GM21515 (cell line): ENCODE results near the gene REX1BD.

Experiments used
- ATAC-seq: cut with Tn5 transposase; IDR thresholded peaks from one replicate; pipeline ENCODE4 v1.9.1; 2021; ENCODE audit not compliant: unreplicated experiment

The REX1BD gene

GRCh38 chr19:18612772-18613588 is 24.4 kb downstream of the REX1BD start, which contains the start of gene TMEM59L:
Gene TMEM59L, plus strand, starts transcription at chr19:18612870. Its CDS starts 89 bp downstream, at chr19:18612959.
- ATAC-seq: no peak

DNA sequence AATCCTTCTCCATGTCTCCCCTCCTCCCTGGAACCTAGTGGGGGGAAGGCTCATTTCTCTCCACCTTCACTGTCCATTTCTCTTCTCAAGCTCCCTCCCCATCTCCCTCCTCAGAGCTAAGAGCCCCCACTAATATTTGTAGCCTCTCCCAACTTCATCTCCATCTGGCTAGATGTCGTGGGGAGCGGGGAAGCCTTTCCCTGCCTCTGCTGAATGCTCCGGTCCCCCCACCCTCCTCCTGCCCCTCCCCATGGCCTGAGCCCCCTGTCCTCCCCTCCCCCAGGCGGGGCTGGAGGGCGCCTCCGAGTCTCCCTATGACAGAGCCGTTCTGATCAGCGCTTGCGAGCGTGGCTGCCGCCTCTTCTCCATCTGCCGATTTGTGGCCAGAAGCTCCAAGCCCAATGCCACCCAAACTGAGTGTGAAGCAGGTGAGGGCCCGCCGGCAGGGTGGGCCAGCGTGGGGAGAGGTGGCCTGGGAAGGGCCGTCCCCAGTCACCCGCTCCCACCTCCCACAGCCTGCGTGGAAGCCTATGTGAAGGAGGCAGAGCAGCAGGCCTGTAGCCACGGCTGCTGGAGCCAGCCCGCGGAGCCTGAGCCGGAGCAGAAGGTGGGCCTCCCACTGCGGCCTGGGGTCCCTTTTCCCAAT is 25.1 kb downstream of the REX1BD start:
- ATAC-seq: no peak

DNA sequence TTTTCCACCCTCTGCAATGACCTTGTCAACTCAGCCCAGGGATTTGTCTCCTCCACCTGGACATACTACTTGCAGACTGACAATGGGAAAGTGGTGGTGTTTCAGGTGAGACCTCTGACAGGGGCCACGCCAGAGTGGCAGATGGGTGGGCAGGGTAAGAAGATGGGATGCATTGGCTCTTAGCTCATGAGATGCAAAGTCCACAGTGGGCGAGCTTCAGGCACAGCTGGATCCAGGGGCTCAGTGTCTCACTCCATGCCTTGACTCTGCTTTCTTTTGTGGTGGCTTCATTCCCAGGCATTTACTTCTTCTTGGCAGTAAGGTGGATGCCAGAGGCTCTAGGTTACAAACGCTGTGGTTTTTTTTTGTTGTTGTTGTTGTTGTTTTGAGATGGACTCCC is 27.4 kb downstream of the REX1BD start:
- ATAC-seq: no peak

DNA sequence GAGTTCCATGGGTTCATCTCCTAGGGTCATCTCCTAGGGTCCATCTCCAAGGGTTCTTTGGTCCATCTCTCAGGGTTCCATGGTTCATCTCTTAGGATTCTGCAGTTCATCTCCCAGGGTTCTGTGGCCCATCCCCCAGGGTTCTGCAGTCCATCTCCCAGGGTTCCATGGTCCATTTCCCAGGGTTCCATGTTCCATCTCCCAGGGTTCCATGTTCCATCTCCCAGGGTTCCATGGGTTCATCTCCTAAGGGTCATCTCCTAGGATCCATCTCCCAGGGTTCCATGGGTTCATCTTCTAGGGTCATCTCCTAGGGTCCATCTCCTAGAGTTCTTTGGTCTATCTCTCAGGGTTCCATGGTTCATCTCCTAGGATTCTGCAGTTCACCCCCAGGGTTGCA is 29.0 kb downstream of the REX1BD start:
- no peak for ATAC-seq

DNA sequence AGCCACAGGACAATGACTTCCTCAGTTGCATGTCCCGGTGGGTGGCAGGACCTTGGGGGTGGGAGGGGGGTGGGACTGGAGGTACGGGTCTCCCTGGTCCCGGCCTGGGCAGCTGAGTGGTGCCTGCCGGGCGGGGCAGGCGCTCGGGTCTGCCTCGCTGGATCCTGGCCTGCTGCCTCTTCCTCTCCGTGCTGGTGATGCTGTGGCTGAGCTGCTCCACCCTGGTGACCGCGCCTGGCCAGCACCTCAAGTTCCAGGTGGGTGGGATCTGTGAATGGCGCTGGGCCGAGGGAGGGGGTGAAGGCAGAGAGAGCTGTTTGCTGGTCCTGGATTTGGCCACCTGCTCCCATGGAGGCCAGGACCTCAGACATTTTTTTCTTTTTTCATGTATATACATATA is 29.6 kb downstream of the REX1BD start:
- ATAC-seq: no peak

DNA sequence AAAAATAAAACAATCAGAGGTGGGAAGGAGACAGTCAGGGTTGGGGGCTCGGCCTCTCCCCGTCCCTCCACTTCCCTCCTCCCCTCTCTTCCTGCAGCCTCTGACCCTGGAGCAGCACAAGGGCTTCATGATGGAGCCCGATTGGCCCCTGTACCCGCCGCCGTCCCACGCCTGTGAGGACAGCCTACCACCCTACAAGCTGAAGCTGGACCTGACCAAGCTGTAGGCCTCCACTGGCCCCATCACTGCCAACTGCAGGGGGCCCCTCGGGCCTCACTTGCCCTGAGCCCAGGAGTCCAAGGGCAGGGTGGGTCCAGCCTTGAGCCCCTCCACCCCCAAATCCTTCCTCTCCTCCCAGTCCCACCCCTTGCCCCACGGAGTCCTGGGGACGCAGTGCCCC is 31.7 kb downstream of the REX1BD start:
- ATAC-seq: no peak

DNA sequence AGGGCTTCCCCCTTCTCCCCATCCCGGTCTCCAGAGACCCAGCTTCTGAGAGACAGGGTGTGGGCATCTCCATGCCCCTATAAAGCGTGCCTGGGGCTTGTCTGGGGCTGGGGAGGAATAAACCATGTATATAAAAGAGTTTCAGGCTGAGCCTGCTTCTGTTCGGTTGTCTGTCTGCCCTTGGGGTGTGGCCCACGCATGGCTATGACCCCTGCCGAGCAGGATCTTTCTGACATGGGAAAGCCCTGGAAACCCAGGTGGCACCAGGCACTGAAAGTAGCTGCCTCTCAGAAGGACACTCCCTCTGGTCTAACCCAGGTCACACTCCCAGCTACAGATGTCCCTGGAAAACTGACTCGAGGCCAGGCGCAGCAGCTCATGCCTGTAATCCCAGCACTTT is 32.3 kb downstream of the REX1BD start:
- no peak for ATAC-seq

- no peak for ATAC-seq
Measured at GRCh38 chr19:18626906-18627305, 38.3 kb downstream of the REX1BD start.

GRCh38 chr19:18629166-18630088 is 40.8 kb downstream of the REX1BD start:
- no peak for ATAC-seq

DNA sequence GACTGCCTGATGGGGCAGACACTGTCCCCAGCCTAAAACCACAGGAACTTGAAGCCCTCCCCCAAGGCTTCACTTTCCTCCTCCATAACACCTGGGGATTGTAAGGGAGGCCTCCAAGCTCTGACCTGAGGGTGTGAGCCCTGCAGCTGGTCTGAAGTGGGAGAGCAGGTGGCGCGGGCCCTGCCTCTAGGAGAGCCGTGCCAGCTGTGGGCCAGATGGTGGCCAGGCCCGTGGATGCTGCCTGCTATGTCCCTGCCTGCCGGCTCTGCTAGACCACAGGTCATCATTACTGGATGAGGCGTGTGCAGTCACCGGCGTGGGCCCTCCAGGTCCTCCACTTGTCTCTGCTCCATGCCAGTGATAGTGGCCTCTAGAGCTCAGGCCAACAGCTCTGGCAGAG is 44.7 kb downstream of the REX1BD start:
- ATAC-seq: no peak

- no peak for ATAC-seq
Measured at GRCh38 chr19:18634612-18635297, 46.2 kb downstream of the REX1BD start.

GRCh38 chr19:18635831-18636182 is 47.2 kb downstream of the REX1BD start:
- ATAC-seq: no peak

DNA sequence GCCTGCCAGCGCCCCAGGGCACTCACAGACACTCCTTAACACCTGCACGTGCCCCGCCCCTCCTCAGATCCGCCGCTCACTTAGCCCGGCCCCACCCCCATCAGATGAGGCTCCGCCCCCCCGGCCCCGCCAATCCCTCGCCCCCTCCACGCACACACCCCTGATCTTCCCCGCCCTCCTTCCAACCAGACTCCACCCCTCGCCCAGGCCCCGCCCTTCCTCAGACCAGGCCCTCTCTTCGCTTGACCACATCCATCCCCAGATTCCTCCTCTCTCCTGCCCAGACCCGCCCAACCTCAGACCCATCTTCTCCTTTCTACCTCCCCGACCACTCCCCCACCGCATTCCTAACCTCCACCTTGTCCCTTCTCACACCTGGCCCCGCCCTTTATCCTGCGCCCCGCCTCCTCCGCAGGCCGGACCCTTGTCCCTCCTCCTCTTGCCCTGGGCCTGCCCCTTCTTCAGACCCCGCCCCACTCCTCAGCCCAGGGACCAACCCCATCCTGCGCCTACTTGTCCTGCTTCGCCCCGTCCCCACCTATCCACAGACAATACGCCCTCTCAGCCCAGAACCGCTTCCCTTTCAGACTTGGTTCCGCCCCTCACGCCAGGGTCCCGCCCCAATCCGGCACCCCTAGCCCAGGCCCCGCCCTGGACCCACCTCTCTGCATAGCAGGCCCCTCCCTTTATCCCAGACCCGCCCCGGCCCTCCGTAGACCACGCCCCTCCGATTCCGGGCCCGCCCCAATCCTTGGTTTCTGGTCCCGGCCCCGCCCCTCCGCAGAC is 47.8 kb downstream of the REX1BD start:
- peak; percentile 81 for ATAC-seq

- no peak for ATAC-seq
Measured at GRCh38 chr19:18636969-18637629, 48.5 kb downstream of the REX1BD start, which contains the start of gene KLHL26. Gene KLHL26, plus strand, starts transcription at chr19:18637028. Its CDS starts 27 bp downstream, at chr19:18637055.

DNA sequence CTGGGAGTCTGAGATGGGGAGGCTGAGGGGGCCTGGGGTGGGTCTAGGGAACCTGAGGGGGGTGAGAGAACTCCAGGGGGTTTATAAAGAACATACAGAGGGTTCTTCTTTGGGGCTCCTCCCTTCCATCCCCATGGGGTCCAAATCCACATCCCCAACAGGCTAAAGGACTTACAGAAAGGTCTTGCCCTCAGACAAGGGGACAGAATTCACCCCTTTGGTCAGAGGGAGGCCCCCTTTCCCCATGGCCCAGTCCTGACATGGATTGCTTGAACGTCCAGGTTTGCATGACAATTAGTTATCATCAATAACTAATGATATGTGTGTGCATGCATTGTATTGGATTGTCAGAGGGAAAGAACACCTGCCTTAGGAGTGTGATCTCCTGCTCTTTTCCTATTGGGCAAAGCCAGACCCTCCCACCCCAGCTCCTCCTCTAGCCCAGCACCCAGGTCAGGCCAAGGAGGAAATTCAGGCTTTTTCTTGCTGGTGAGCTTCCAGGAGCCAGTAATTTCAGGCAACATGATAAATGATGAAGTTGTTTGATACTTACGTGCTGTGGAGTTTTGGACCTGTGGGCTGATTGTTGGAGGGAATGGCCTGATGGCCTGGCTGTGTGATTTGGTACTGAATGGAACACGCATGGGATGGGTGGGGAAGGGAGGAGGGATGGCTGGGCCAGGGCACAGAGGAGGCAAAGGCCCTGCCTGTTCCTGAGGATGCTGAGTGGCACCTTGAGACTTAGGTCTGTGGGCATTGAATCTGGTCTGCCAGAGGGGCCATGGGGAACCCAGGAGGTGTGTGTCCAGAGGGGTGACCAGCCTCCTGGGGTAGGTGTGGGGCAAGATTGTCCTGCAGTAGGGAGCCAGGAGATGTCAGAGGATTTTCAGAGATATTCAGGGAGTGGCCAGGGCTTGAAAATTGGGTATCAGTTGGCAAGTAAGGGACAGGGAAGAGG is 49.4 kb downstream of the REX1BD start:
- no peak for ATAC-seq

GRCh38 chr19:18639706-18640243 is 51.2 kb downstream of the REX1BD start:
- no peak for ATAC-seq
